ENCODE data around the gene DEPDC5.

DNA sequence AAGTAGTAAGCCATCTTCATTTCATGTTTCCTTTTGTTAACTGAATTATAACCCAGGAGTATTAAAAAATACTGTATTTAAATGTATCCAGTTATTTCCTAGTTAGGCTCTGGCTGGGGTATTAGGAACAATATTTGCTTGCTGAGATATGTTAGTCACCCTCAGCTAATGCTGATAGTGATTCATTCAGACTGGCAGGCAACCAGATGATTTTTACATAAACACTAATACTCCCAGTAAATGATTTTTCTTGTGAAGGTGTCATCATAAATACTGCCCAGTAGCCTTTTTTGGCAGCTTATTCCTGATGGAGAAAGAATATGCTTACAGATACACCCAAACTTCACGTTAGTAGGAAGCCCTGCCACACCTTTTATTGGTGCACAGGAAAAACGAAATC is 198.7 kb downstream of the DEPDC5 start:
- no peak for TF ChIP-seq POLR2A (IDR thresholded peaks at IDR 0.05)
- TF ChIP-seq, protein P1, sequence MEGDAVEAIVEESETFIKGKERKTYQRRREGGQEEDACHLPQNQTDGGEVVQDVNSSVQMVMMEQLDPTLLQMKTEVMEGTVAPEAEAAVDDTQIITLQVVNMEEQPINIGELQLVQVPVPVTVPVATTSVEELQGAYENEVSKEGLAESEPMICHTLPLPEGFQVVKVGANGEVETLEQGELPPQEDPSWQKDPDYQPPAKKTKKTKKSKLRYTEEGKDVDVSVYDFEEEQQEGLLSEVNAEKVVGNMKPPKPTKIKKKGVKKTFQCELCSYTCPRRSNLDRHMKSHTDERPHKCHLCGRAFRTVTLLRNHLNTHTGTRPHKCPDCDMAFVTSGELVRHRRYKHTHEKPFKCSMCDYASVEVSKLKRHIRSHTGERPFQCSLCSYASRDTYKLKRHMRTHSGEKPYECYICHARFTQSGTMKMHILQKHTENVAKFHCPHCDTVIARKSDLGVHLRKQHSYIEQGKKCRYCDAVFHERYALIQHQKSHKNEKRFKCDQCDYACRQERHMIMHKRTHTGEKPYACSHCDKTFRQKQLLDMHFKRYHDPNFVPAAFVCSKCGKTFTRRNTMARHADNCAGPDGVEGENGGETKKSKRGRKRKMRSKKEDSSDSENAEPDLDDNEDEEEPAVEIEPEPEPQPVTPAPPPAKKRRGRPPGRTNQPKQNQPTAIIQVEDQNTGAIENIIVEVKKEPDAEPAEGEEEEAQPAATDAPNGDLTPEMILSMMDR (IDR thresholded peaks at IDR 0.05): no peak
